ENCODE data around the gene NKG7.

NKG7 gene

DNA sequence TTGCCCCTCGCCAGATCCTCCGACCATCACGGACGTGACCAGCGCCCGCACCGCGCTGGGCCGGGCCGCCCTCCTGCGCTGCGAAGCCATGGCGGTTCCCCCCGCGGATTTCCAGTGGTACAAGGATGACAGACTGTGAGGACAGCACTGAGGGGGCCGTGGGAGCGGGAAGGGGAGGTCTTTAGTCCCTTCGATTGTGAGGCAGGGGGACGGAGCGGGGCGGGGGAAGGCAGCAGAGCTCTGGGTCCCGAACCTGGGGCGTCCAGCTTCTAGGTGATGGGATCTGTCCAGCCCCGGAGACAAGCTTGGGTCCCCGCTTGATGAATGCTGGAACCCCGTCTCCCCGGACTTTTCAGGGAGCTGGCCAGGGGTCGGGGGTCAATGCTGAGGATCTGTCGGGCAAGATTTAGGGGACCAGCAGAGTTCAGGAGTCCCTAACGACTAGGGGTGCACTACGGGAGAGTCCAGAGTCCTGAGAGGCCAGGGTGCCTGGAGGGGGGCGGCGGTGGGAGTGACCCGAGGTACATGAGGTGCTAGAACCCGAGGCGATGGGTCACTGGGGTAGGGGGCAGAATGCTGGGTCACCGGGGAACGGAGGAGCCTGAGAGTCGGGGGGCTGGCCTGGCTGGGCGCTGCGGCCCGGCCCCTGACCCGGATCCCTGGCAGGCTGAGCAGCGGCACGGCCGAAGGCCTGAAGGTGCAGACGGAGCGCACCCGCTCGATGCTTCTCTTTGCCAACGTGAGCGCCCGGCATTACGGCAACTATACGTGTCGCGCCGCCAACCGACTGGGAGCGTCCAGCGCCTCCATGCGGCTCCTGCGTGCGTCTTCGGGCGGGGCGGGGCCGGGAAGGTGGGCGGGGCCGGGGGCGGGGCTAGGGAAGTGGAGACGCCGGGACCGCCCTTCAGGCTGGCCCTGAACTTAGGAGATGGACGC lies 45.1 kb downstream of the NKG7 start:
- no peak overlapping the region for H3K4me3 ChIP-seq (ENCODE audit: low read length)
- H3K9ac ChIP-seq (ENCODE audit: low read length), result no peak overlapping the region
- H3K9me3 ChIP-seq (ENCODE audit: control insufficient read depth, low read length), result peaks cover 4% of the 10 kb centered on the region
- no peak for DNase-seq (ENCODE audit: low read depth)
- H3K4me1 ChIP-seq (ENCODE audit: control insufficient read depth, insufficient read depth, low read length), result peaks cover 2% of the 10 kb centered on the region
- H3K36me3 ChIP-seq (ENCODE audit: control insufficient read depth, insufficient read depth, low read length, severe bottlenecking), result no peaks in the 10 kb centered on the region
- peaks cover 41% of the 10 kb centered on the region for H3K27me3 ChIP-seq (replicated peaks; ENCODE audit: control insufficient read depth, insufficient read depth, low read length)

DNA sequence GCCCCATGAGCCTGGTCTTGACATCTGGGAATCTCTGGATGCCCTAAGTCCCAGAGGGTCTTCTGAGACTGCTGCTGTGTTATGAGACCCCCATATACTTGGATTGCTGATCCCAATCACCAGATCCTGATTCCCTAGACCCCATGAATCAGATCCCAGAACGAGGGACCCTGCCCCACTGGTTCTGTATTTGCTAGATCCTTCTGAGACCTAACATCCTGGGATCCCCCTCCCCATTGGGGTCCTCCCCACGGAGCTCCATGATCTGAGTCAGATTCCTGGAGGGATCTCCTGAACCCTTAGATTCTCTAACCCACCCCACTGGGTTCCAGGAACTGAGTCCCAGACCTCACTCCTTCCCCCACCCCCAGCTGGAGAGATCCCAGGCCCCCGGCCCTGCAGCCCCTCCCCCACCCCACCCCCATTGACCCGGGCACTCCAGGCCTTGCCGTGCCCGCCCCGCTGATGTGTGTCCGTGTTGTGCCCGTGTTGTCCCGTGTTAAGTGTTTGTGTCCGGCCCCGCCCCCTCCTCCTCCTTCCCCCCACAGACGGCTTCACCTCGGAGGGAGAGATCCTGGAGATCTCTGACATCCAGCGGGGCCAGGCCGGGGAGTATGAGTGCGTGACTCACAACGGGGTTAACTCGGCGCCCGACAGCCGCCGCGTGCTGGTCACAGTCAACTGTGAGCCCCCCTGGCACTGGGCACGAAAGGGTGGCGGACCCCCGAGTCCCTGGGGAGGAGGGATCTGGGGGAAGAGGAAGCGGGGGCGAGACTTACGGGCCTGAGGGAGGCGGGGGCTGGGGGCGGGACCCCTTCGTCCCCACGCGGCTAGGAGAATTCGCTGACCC lies 46.0 kb downstream of the NKG7 start:
- H3K36me3 ChIP-seq (ENCODE audit: control insufficient read depth, insufficient read depth, low read length, severe bottlenecking), result no peaks in the 10 kb centered on the region
- no peak for DNase-seq (ENCODE audit: low read depth)
- H3K9ac ChIP-seq (ENCODE audit: low read length), result no peak overlapping the region
- no peak overlapping the region for H3K4me3 ChIP-seq (ENCODE audit: low read length)
- peaks cover 41% of the 10 kb centered on the region for H3K27me3 ChIP-seq (replicated peaks; ENCODE audit: control insufficient read depth, insufficient read depth, low read length)
- peaks cover 4% of the 10 kb centered on the region for H3K9me3 ChIP-seq (ENCODE audit: control insufficient read depth, low read length)
- peaks cover 2% of the 10 kb centered on the region for H3K4me1 ChIP-seq (ENCODE audit: control insufficient read depth, insufficient read depth, low read length)

DNA sequence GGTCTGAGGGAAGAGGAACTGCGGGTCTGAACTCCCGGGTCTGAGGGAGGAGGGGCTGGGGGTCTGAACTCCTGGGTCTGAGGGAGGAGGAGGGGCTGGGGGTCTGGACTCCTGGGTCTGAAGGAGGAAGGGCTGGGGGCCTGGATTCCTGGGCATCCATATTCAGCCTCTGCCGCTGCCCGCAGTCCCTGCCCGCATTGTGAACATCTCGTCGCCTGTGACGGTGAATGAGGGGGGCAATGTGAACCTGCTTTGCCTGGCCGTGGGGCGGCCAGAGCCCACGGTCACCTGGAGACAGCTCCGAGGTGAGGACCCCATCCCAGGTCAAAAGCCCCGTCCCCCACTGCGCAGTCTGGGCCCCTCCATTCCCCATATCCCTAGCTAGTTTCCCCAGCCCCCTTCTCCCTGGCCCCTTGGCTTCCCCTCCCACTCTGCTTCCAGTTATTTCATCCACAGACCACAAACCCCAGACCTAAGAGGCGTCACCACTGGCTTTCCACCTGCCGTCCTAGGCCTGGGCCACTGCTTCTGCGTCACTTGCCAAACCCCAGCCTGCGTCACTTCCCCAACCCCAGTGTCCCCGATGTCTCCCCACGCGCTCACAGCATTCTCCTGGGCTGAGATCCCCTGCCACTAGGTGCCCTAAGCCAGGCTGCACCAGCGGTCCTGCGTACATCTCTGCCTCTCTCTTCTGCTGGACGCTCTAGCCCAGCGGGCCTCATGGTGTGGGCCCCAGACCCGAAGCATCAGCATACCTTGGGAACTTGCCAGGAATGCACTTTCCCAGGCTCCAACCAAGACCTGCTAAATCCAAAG lies 47.1 kb downstream of the NKG7 start:
- no peaks in the 10 kb centered on the region for H3K9me3 ChIP-seq (ENCODE audit: control insufficient read depth, low read length)
- H3K36me3 ChIP-seq (ENCODE audit: control insufficient read depth, insufficient read depth, low read length, severe bottlenecking), result no peaks in the 10 kb centered on the region
- H3K4me3 ChIP-seq (ENCODE audit: low read length), result no peak overlapping the region
- H3K9ac ChIP-seq (ENCODE audit: low read length), result no peak overlapping the region
- H3K27me3 ChIP-seq (replicated peaks; ENCODE audit: control insufficient read depth, insufficient read depth, low read length), result peaks cover 44% of the 10 kb centered on the region
- no peak for DNase-seq (ENCODE audit: low read depth)
- peaks cover 2% of the 10 kb centered on the region for H3K4me1 ChIP-seq (ENCODE audit: control insufficient read depth, insufficient read depth, low read length)

DNA sequence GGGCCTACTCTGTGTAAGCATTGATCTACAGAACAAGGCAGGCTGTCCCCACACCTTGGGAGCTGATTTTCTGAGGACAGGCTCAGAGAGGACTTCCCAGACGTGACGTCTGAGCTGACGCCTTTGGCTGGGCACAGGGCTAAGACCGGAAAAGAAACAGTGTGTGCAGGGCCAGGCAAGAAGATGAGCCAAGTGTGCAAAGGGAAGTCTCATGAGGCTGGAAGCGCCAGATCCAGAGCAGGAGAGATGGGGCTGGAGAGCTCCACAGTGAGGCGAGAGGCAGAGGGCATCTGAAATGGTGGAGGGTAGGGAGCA lies 48.3 kb downstream of the NKG7 start:
- peaks cover 42% of the 10 kb centered on the region for H3K27me3 ChIP-seq (replicated peaks; ENCODE audit: control insufficient read depth, insufficient read depth, low read length)
- no peaks in the 10 kb centered on the region for H3K36me3 ChIP-seq (ENCODE audit: control insufficient read depth, insufficient read depth, low read length, severe bottlenecking)
- no peak for DNase-seq (ENCODE audit: low read depth)
- no peak overlapping the region for H3K4me3 ChIP-seq (ENCODE audit: low read length)
- H3K9ac ChIP-seq (ENCODE audit: low read length), result no peak overlapping the region
- peaks cover 2% of the 10 kb centered on the region for H3K4me1 ChIP-seq (ENCODE audit: control insufficient read depth, insufficient read depth, low read length)
- no peaks in the 10 kb centered on the region for H3K9me3 ChIP-seq (ENCODE audit: control insufficient read depth, low read length)

DNA sequence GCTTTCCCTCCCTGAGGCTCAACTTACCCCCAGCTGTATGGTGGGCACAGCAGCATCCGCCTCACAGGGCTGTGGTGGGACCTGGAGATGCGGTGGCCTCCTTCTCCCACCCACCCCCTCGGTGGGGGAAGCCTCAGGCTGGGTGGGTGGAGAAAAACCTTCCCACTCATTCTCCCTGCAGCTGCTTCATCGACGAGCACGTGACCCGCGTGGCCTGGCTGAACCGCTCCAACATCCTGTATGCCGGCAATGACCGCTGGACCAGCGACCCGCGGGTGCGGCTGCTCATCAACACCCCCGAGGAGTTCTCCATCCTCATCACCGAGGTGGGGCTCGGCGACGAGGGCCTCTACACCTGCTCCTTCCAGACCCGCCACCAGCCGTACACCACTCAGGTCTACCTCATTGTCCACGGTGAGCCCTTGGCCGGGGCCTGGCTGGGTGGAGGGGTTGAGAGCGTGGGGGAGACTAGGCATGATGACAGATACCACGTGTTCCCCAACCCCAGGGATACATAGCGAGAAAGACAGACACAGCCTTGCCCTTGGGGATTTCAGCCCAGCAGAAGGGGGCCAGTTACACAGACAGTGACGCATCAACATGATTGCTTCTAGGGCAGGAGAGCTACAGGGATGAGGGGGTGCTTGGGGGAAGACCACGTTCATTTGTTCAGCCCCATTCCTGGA lies 48.8 kb downstream of the NKG7 start:
- DNase-seq (ENCODE audit: low read depth), result no peak
- Histone ChIP-seq H3K36me3 (ENCODE audit: control insufficient read depth, insufficient read depth, low read length, severe bottlenecking) (no peaks in the 10 kb centered on the region), H3K4me3 (ENCODE audit: low read length) (no peak overlapping the region), H3K9ac (ENCODE audit: low read length) (no peak overlapping the region), H3K9me3 (ENCODE audit: control insufficient read depth, low read length) (no peaks in the 10 kb centered on the region), H3K27me3 (replicated peaks; ENCODE audit: control insufficient read depth, insufficient read depth, low read length) (peaks cover 40% of the 10 kb centered on the region), H3K4me1 (ENCODE audit: control insufficient read depth, insufficient read depth, low read length) (peaks cover 2% of the 10 kb centered on the region)

DNA sequence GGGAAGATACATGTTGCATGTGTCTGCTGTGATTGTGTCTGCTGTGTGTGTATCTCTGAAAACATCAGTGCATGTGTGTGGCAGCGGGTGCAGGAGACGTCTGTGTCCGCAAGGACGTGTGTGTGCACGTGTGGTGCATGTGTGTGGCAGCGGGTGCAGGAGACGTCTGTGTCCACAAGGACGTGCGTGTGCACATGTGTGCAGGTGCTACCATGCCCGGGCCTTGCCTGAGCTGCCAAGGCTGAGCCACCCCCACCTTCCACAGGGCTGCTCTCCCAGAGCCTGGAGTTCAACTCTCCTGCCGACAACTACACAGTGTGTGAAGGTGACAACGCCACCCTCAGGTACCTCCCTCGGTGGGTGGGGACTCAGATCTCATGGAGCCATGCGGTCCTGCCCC lies 50.7 kb downstream of the NKG7 start:
- H3K4me3 ChIP-seq (ENCODE audit: low read length), result no peak overlapping the region
- peaks cover 2% of the 10 kb centered on the region for H3K4me1 ChIP-seq (ENCODE audit: control insufficient read depth, insufficient read depth, low read length)
- H3K9ac ChIP-seq (ENCODE audit: low read length), result no peak overlapping the region
- peaks cover 31% of the 10 kb centered on the region for H3K27me3 ChIP-seq (replicated peaks; ENCODE audit: control insufficient read depth, insufficient read depth, low read length)
- H3K9me3 ChIP-seq (ENCODE audit: control insufficient read depth, low read length), result no peaks in the 10 kb centered on the region
- no peaks in the 10 kb centered on the region for H3K36me3 ChIP-seq (ENCODE audit: control insufficient read depth, insufficient read depth, low read length, severe bottlenecking)
- DNase-seq (ENCODE audit: low read depth), result no peak
